ENCODE measurements around the gene CSNK1G3. TPM values are rescaled to one million over a fixed set of nuclear protein-coding genes. Genes with fewer than 3 reads are reported as not detected.

The CSNK1G3 gene
- polyA plus RNA-seq, 1 donor (not counting 4 experiments of a cell fraction or from before 2014, with no cell fraction given), result 34.0 TPM

DNA sequence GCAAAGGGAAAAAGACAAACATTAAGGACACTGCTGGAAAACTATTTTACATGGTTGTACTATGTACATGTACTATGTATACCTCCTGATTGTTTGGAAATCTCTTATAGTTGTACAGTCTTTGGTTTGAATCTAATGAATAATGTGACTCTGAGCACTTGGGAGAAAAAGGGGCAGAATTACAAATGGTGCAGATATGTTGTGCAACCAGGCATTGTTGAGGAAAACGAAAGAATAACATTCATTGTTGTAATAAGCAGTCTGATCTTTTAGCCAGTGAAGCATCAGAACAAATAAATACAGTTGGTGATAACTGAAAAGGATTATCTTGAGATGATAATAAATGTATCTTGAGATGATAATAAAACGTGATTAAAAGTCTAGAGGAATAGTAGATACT is 87.2 kb downstream of the CSNK1G3 start:
- Histone ChIP-seq H3K9me3 (ENCODE audit: control insufficient read depth, low read depth, low read length) (no peaks in the 10 kb centered on the region), H3K36me3 (ENCODE audit: control insufficient read depth in 2 of 2, extremely low read depth in 1 of 2, insufficient read depth in 2 of 2, low read length in 2 of 2) (peaks cover 0 to 3% of the 10 kb centered on the region in 2 experiments), H3K4me2 (ENCODE audit: control insufficient read depth, extremely low read depth, insufficient read depth, low read depth, low read length) (no peak overlapping the region), H3K27ac (ENCODE audit: control insufficient read depth, insufficient read depth, low read length) (no peak overlapping the region), H3K79me2 (ENCODE audit: control insufficient read depth, insufficient read depth, low read length) (no peaks in the 10 kb centered on the region), H3K4me1 (ENCODE audit: control insufficient read depth, extremely low read depth, insufficient read depth, low read length) (no peaks in the 10 kb centered on the region), H4K20me1 (ENCODE audit: control insufficient read depth, extremely low read depth, insufficient read depth, low read length) (peaks cover 2% of the 10 kb centered on the region), H3K4me3 (ENCODE audit: control insufficient read depth in 2 of 3, extremely low read depth in 1 of 3, insufficient read depth in 2 of 3, low read depth in 1 of 3, low read length in 3 of 3) (no peak overlapping the region), H3K9me1 (ENCODE audit: control insufficient read depth, extremely low read depth, insufficient read depth, low read length) (no peaks in the 10 kb centered on the region), H3K9ac (ENCODE audit: control insufficient read depth, extremely low read depth, insufficient read depth, low read length) (no peak overlapping the region), H3K27me3 (ENCODE audit: control insufficient read depth, extremely low read depth, insufficient read depth, low read length) (no peaks in the 10 kb centered on the region), H2AFZ (ENCODE audit: control insufficient read depth, low read length) (no peak overlapping the region)
- no peak for TF ChIP-seq CTCF (optimal IDR thresholded peaks at IDR 0.05 in 1 of 3, IDR thresholded peaks at IDR 0.05 in 1 of 3, conservative IDR thresholded peaks at IDR 0.05 in 1 of 3; ENCODE audit: extremely low read depth in 1 of 3, insufficient read depth in 2 of 3, low read length in 3 of 3)
- TF ChIP-seq EZH2 (IDR thresholded peaks at IDR 0.05; ENCODE audit: low read length), result no peak
- DNase-seq (ENCODE audit: low read depth, low spot score) (no peak), FAIRE-seq (no peak)
- dilution Hi-C loops (cut with MboI; ENCODE audit: extremely low pct_ligation_motif_present, low sequenced_read_pairs), result no loop called here

DNA sequence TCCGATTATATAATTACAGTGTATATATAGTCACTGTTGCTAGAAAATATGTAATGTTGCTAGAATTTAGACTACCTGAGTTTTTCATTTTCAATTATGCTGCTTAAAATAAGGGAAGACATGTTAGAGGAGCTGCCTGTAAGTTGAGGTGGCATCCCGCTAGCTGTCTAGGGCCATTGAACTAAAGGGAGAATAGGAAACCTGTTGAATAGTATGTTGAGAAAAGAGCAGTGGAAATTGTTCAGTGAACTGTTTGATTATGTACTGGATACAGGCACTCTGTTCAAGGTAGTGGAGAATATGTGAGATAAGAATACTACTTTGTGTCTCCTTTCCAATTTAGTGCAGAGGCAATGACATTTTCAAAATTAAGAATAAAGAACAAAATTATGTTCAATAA is 89.6 kb downstream of the CSNK1G3 start:
- no peaks in the 10 kb centered on the region for H3K9me1 ChIP-seq (ENCODE audit: control insufficient read depth, extremely low read depth, insufficient read depth, low read length)
- FAIRE-seq (no peak), DNase-seq (ENCODE audit: low read depth, low spot score) (no peak)
- no peak overlapping the region for H3K9ac ChIP-seq (ENCODE audit: control insufficient read depth, extremely low read depth, insufficient read depth, low read length)
- H3K79me2 ChIP-seq (ENCODE audit: control insufficient read depth, insufficient read depth, low read length), result no peaks in the 10 kb centered on the region
- peaks cover 0 to 3% of the 10 kb centered on the region in 2 experiments for H3K36me3 ChIP-seq (ENCODE audit: control insufficient read depth in 2 of 2, extremely low read depth in 1 of 2, insufficient read depth in 2 of 2, low read length in 2 of 2)
- H3K27me3 ChIP-seq (ENCODE audit: control insufficient read depth, extremely low read depth, insufficient read depth, low read length), result no peaks in the 10 kb centered on the region
- H3K4me1 ChIP-seq (ENCODE audit: control insufficient read depth, extremely low read depth, insufficient read depth, low read length), result no peaks in the 10 kb centered on the region
- H3K4me3 ChIP-seq (ENCODE audit: control insufficient read depth in 2 of 3, extremely low read depth in 1 of 3, insufficient read depth in 2 of 3, low read depth in 1 of 3, low read length in 3 of 3), result no peak overlapping the region
- no peak overlapping the region for H3K4me2 ChIP-seq (ENCODE audit: control insufficient read depth, extremely low read depth, insufficient read depth, low read depth, low read length)
- TF ChIP-seq EZH2 (IDR thresholded peaks at IDR 0.05; ENCODE audit: low read length), result no peak
- TF ChIP-seq CTCF (optimal IDR thresholded peaks at IDR 0.05 in 1 of 3, IDR thresholded peaks at IDR 0.05 in 1 of 3, conservative IDR thresholded peaks at IDR 0.05 in 1 of 3; ENCODE audit: extremely low read depth in 1 of 3, insufficient read depth in 2 of 3, low read length in 3 of 3), result no peak
- dilution Hi-C loops (cut with MboI; ENCODE audit: extremely low pct_ligation_motif_present, low sequenced_read_pairs), result no loop called here
- no peak overlapping the region for H3K27ac ChIP-seq (ENCODE audit: control insufficient read depth, insufficient read depth, low read length)
- H3K9me3 ChIP-seq (ENCODE audit: control insufficient read depth, low read depth, low read length), result no peaks in the 10 kb centered on the region
- peaks cover 2% of the 10 kb centered on the region for H4K20me1 ChIP-seq (ENCODE audit: control insufficient read depth, extremely low read depth, insufficient read depth, low read length)
- no peak overlapping the region for H2AFZ ChIP-seq (ENCODE audit: control insufficient read depth, low read length)

Measured in keratinocyte (primary cell).